GM18505 (cell line): Measurements from ENCODE around the gene IL32.

Experiments used
- ATAC-seq: cut with Tn5 transposase; IDR thresholded peaks from one replicate; pipeline ENCODE4 v1.9.1; 2021; ENCODE audit not compliant: unreplicated experiment
- POLR2A ChIP-seq: IDR thresholded peaks from 4 replicates; pipeline ENCODE4 v1.6.1; 2011; ENCODE audit warnings: borderline replicate concordance; ENCODE audit not compliant: insufficient read depth, insufficient read length; ENCODE audit errors: extremely low read depth

Gene IL32

GRCh38 chr16:3113765-3114479 is 48.5 kb downstream of the IL32 start:
- TF ChIP-seq POLR2A = no peak
- no peak for ATAC-seq

GRCh38 chr16:3115003-3115402 is 49.6 kb downstream of the IL32 start:
- ATAC-seq = no peak
- no peak for TF ChIP-seq POLR2A

- ATAC-seq = no peak
- no peak for TF ChIP-seq POLR2A
These were observed 50.1 kb downstream of the IL32 start for GRCh38 chr16:3115561-3115960.

GRCh38 chr16:3118204-3118790 is 52.9 kb downstream of the IL32 start:
- no peak for TF ChIP-seq POLR2A
- no peak for ATAC-seq

DNA sequence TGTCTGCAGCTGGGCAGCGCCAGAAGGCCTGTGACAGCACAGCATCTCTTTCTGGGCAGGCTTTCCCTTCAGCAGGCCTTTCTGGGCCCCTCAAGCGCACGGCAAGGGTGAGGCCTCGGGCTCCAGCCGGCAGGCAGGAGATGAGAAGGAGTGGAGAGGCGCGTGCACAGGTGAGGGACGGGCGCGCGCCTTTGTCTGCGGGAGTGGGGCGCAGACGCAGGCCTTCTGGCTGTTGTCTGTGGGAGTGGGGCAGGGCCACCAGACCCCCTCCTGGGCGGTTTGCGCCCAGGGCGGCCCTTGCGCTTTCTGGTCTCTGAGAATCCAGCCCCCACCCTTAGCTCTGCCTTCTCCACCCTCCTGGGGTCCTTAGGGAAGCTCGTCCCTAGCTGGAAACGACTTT is 53.4 kb downstream of the IL32 start:
- TF ChIP-seq POLR2A = no peak
- ATAC-seq = no peak
